Measurements from ENCODE around the gene SERINC2. TPM values are rescaled to one million over a fixed set of nuclear protein-coding genes. Genes with fewer than 3 reads are reported as not detected.

The SERINC2 gene
- total RNA-seq, 4 donors from 2014 or later, result 85.6 to 343 (median 250) TPM

DNA sequence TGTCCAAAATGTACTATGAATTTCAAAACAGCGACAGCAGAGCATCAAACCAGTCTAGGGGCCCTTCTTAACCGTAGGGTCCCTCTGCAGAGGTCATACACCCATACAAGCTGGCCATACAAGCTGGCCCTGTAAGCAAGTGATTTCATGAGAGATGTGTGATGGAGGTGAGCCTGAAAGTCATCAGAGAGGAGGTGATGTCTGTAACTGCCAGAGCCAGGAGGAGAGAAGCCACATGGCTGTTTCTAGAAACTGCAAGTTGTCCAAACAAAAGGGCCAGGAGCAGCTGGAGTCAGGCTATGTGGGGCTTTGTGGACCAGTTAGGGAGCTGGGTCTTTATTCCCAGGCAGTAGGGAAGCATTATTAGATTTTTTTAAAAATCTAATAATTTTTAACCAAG, 14.8 kb upstream of the SERINC2 start:
- WGBS, 2 donors (ENCODE audit: low coverage in 1 of 2), result 80 to 83% methylated on average over 2 of the region's 2 CpGs
- no peak for DNase-seq
- Histone ChIP-seq H3K27ac (no peak overlapping the region), H3K4me1 (peaks cover 7 to 10% (median 9%) of the 10 kb centered on the region in 4 donors), H3K9me3 (no peaks in the 10 kb centered on the region), H3K36me3 (no peaks in the 10 kb centered on the region), H3K27me3 (no peaks in the 10 kb centered on the region), H3K4me3 (no peak overlapping the region)
- in situ Hi-C loops (cut with MboI; ENCODE audit: low pct_ligation_motif_present in 1 of 4, low pct_unique_long_range_greater_than_20kb in 1 of 4, low sequenced_read_pairs in 3 of 4), result no loop called here
- intact Hi-C loops (cut with DNase I; ENCODE audit: low total_unique reads), result no loop called here
- TF ChIP-seq EP300 (IDR thresholded peaks at IDR 0.05; ENCODE audit: low read depth) (no peak), POLR2A (IDR thresholded peaks at IDR 0.05) (no peak), POLR2AphosphoS5 (IDR thresholded peaks at IDR 0.05) (no peak)
- TF ChIP-seq, protein P1, sequence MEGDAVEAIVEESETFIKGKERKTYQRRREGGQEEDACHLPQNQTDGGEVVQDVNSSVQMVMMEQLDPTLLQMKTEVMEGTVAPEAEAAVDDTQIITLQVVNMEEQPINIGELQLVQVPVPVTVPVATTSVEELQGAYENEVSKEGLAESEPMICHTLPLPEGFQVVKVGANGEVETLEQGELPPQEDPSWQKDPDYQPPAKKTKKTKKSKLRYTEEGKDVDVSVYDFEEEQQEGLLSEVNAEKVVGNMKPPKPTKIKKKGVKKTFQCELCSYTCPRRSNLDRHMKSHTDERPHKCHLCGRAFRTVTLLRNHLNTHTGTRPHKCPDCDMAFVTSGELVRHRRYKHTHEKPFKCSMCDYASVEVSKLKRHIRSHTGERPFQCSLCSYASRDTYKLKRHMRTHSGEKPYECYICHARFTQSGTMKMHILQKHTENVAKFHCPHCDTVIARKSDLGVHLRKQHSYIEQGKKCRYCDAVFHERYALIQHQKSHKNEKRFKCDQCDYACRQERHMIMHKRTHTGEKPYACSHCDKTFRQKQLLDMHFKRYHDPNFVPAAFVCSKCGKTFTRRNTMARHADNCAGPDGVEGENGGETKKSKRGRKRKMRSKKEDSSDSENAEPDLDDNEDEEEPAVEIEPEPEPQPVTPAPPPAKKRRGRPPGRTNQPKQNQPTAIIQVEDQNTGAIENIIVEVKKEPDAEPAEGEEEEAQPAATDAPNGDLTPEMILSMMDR (IDR thresholded peaks at IDR 0.05), result no peak

DNA sequence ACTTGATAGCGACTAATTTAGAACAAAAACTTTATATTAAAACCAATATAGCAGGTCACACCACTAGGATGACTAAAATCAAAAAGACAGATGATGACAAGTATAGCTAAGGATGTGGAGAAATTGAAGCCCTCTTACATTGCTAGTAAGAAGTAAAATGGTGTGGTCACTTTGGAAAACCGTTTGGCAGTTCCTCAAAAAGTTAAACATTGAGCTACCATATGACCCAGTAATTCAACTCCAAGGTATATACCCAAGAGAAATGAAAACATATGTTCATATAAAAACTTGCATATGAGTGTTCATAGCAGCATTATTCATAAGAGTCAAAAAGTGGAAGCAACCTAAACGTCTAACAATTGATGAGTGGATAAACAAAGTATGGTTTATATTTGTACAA, 13.0 kb upstream of the SERINC2 start:
- intact Hi-C loops (cut with DNase I; ENCODE audit: low total_unique reads), result no loop called here
- no peak for DNase-seq
- in situ Hi-C loops (cut with MboI; ENCODE audit: low pct_ligation_motif_present in 1 of 4, low pct_unique_long_range_greater_than_20kb in 1 of 4, low sequenced_read_pairs in 3 of 4), result no loop called here
- H3K9me3 ChIP-seq, result no peaks in the 10 kb centered on the region
- TF ChIP-seq, protein P1 (IDR thresholded peaks at IDR 0.05), result no peak
- TF ChIP-seq POLR2AphosphoS5 (IDR thresholded peaks at IDR 0.05) (no peak), POLR2A (IDR thresholded peaks at IDR 0.05) (no peak), EP300 (IDR thresholded peaks at IDR 0.05; ENCODE audit: low read depth) (no peak)
- no peak overlapping the region for H3K27ac ChIP-seq
- H3K4me3 ChIP-seq, result no peak overlapping the region
- no peaks in the 10 kb centered on the region for H3K36me3 ChIP-seq
- H3K27me3 ChIP-seq, result no peaks in the 10 kb centered on the region
- 44 to 53% methylated on average over 3 of the region's 3 CpGs for WGBS, 2 donors (ENCODE audit: low coverage in 1 of 2)
- H3K4me1 ChIP-seq, result peaks cover under 1 to 3% (median 1%) of the 10 kb centered on the region in 4 donors

DNA sequence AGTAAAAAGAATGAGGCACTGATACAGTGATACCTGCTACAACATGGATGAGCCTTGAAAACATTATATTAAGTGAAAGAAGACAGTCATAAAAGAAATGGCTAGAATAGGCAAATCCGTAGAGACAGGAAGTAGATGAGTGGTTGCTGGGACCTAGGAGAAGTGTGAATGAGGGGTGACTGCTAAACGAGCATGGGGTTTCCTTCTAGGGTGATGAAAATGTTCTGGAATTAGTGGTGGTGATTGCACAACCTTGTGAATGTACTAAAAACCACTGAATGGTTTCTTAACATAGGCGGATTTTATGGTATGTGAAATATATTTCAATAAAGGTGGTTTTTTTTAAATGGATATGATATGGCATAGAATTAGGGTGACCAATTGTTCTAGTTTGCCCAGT, 12.6 kb upstream of the SERINC2 start:
- Histone ChIP-seq H3K27me3 (no peaks in the 10 kb centered on the region), H3K9me3 (no peaks in the 10 kb centered on the region), H3K27ac (no peak overlapping the region), H3K4me3 (no peak overlapping the region), H3K36me3 (no peaks in the 10 kb centered on the region), H3K4me1 (no peaks in the 10 kb centered on the region)
- intact Hi-C loops (cut with DNase I; ENCODE audit: low total_unique reads) (no loop called here), in situ Hi-C loops (cut with MboI; ENCODE audit: low pct_ligation_motif_present in 1 of 4, low pct_unique_long_range_greater_than_20kb in 1 of 4, low sequenced_read_pairs in 3 of 4) (no loop called here)
- no peak for TF ChIP-seq POLR2AphosphoS5 (IDR thresholded peaks at IDR 0.05)
- no peak for TF ChIP-seq EP300 (IDR thresholded peaks at IDR 0.05; ENCODE audit: low read depth)
- TF ChIP-seq POLR2A (IDR thresholded peaks at IDR 0.05), result no peak
- TF ChIP-seq, protein P1 (IDR thresholded peaks at IDR 0.05), result no peak
- WGBS, 2 donors (ENCODE audit: low coverage in 1 of 2), result 41 to 47% methylated on average over 3 of the region's 3 CpGs
- no peak for DNase-seq

DNA sequence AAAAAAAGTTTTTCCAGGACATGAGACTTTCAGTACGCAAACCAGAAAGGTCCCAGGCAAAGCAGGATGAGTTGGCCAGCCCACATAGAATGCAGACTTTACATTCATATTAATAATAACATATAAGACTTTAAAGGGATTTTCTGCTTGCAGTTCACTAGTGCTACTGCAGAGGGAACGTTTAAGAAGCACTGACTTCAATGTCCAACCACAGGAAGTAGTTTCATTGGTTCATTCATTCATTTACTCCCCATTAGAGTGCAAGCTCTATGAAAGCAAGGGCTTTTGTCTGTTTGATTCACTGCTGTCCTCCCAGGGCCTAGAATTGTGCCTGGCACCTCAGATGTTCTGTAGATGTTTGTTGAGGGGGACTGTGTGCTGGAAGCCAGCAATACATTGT, 11.8 kb upstream of the SERINC2 start:
- H3K27me3 ChIP-seq, result no peaks in the 10 kb centered on the region
- H3K36me3 ChIP-seq, result no peaks in the 10 kb centered on the region
- H3K9me3 ChIP-seq, result no peaks in the 10 kb centered on the region
- no peaks in the 10 kb centered on the region for H3K4me1 ChIP-seq
- intact Hi-C loops (cut with DNase I; ENCODE audit: low total_unique reads) (no loop called here), in situ Hi-C loops (cut with MboI; ENCODE audit: low pct_ligation_motif_present in 1 of 4, low pct_unique_long_range_greater_than_20kb in 1 of 4, low sequenced_read_pairs in 3 of 4) (no loop called here)
- no peak overlapping the region for H3K4me3 ChIP-seq
- TF ChIP-seq POLR2A (IDR thresholded peaks at IDR 0.05) (no peak), POLR2AphosphoS5 (IDR thresholded peaks at IDR 0.05) (no peak), EP300 (IDR thresholded peaks at IDR 0.05; ENCODE audit: low read depth) (no peak)
- TF ChIP-seq, protein P1 (IDR thresholded peaks at IDR 0.05), result no peak
- 0 to 56% methylated on average over 1 to 2 of the region's 2 CpGs for WGBS, 2 donors (ENCODE audit: low coverage in 1 of 2)
- DNase-seq, result no peak
- H3K27ac ChIP-seq, result no peak overlapping the region

Data from transverse colon (tissue), 4 donors.